ENCODE results near the gene SHISAL1.

Gene SHISAL1

DNA sequence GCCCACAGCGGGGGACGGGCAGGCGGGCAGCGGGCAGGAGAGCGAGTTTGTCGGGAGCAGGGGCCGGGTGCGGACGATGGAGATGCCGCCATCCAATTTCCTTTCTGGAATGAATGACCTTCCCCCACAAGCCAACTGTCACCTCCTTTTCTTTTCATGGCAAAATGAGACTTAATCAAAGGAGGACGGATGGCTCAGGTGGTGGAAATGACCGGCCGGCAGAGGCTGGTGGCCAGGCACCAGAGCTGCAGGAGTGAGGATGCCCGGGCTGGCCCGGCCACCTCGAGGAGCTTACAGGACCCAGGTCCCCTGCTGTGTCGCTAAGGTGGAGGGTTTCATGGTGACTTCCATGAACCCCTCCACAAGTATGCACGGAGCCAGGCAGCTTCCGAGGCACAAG, 11.7 kb downstream of the SHISAL1 start:
- H3K4me3 ChIP-seq (ENCODE audit: low read length) = no peak overlapping the region
- TF ChIP-seq, protein P1, sequence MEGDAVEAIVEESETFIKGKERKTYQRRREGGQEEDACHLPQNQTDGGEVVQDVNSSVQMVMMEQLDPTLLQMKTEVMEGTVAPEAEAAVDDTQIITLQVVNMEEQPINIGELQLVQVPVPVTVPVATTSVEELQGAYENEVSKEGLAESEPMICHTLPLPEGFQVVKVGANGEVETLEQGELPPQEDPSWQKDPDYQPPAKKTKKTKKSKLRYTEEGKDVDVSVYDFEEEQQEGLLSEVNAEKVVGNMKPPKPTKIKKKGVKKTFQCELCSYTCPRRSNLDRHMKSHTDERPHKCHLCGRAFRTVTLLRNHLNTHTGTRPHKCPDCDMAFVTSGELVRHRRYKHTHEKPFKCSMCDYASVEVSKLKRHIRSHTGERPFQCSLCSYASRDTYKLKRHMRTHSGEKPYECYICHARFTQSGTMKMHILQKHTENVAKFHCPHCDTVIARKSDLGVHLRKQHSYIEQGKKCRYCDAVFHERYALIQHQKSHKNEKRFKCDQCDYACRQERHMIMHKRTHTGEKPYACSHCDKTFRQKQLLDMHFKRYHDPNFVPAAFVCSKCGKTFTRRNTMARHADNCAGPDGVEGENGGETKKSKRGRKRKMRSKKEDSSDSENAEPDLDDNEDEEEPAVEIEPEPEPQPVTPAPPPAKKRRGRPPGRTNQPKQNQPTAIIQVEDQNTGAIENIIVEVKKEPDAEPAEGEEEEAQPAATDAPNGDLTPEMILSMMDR (IDR thresholded peaks at IDR 0.05; ENCODE audit: low read depth, low read length) = no peak
- TF ChIP-seq EZH2phosphoT487 (IDR thresholded peaks at IDR 0.05; ENCODE audit: low read depth) = no peak
- no peaks in the 10 kb centered on the region for H3K4me1 ChIP-seq (ENCODE audit: low read length)
- H3K9me3 ChIP-seq (ENCODE audit: insufficient read depth, low read length) = no peaks in the 10 kb centered on the region
- no peak overlapping the region for H3K27ac ChIP-seq (ENCODE audit: low read length)
- peaks cover 9% of the 10 kb centered on the region; the same call in 1 of the 2 replicates for H3K27me3 ChIP-seq (ENCODE audit: low read depth, low read length)
- no peaks in the 10 kb centered on the region for H3K79me2 ChIP-seq (ENCODE audit: low read length)
- H2AFZ ChIP-seq (ENCODE audit: low read depth, low read length) = no peak overlapping the region
- H4K20me1 ChIP-seq (ENCODE audit: insufficient read depth, low read length) = 0 out of 2 replicates have a peak, but pooled peaks cover 4% of the 10 kb centered on the region
- H3K9ac ChIP-seq (ENCODE audit: low read length) = no peak overlapping the region
- no peak overlapping the region for H3K4me2 ChIP-seq (ENCODE audit: low read length)
- no peaks in the 10 kb centered on the region for H3K36me3 ChIP-seq (replicated peaks; ENCODE audit: low read depth, low read length)

DNA sequence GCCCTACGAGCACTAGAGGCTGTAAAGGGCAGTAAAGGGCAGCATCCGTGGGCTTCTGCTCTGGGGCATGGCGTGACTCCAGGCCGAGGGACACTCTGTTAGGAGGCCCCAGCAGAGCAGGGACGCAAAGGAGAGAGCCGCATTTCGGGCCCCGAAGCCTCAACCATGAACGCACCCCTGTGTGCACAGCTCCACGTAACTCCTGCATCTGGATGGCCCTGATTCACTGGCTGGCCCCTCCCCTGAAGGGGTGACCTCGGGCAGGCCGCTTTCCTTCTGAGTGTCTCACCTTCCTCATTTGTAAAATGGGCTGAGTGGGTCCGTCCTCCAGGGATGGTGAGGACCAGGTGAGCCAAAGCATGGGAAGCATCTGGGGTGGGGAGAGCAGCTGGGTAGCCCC, 13.6 kb downstream of the SHISAL1 start:
- Histone ChIP-seq H3K27me3 (ENCODE audit: low read depth, low read length) (peaks cover 18% of the 10 kb centered on the region), H3K9ac (ENCODE audit: low read length) (no peak overlapping the region), H2AFZ (ENCODE audit: low read depth, low read length) (no peak overlapping the region)

DNA sequence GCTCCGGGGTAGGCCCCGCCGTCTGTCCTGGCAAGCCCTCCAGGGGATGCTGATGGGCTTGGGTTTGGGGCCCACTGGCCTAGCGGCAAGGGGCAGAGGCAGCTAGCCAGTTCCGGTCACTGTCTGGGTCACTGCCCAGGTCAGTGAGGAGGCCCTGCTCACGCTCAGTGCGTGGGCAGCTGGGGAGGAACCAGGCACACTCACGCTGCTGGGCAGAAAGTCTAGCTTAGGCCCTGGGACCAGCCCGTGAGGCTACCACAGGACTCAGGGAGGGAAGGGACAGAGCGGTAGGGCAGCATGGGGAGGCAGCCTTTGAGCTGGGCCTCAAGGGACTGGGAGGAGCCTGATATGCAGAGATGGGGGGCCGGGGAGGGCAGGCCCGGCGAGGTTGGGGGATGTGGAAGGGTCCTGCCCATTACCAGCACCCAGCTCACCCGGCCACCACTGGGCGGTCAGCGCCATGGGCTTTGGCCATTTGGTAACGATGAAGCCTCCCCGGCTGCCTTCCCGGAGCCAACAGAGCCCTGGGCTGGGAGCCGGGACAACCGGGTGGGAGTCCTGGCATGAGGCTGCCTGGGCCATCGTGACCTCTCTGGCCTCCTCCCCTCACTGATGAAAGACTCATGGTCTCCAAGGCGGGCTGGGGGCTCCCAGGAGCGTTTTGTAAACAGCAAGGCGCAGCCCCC, 14.2 kb downstream of the SHISAL1 start:
- no peak overlapping the region for H3K4me2 ChIP-seq (ENCODE audit: low read length)
- H3K9me3 ChIP-seq (ENCODE audit: insufficient read depth, low read length) = peaks cover 3% of the 10 kb centered on the region; the same call in 1 of the 2 replicates
- no peak overlapping the region for H3K4me3 ChIP-seq (ENCODE audit: low read length)
- H3K4me1 ChIP-seq (ENCODE audit: low read length) = no peaks in the 10 kb centered on the region
- no peak overlapping the region for H3K27ac ChIP-seq (ENCODE audit: low read length)
- no peak overlapping the region for H2AFZ ChIP-seq (ENCODE audit: low read depth, low read length)
- TF ChIP-seq EZH2phosphoT487 (IDR thresholded peaks at IDR 0.05; ENCODE audit: low read depth) = no peak
- TF ChIP-seq, protein P1 (IDR thresholded peaks at IDR 0.05; ENCODE audit: low read depth, low read length) = no peak
- H3K79me2 ChIP-seq (ENCODE audit: low read length) = no peaks in the 10 kb centered on the region
- peaks cover 18% of the 10 kb centered on the region for H3K27me3 ChIP-seq (ENCODE audit: low read depth, low read length)
- H3K9ac ChIP-seq (ENCODE audit: low read length) = no peak overlapping the region
- no peaks in the 10 kb centered on the region for H3K36me3 ChIP-seq (replicated peaks; ENCODE audit: low read depth, low read length)
- no peaks in the 10 kb centered on the region for H4K20me1 ChIP-seq (ENCODE audit: insufficient read depth, low read length)

More for the DNA sequence above, 13.6 kb downstream of the SHISAL1 start:
- Histone ChIP-seq H3K9me3 (ENCODE audit: insufficient read depth, low read length) (no peaks in the 10 kb centered on the region), H3K4me2 (ENCODE audit: low read length) (no peak overlapping the region), H3K36me3 (replicated peaks; ENCODE audit: low read depth, low read length) (no peaks in the 10 kb centered on the region), H4K20me1 (ENCODE audit: insufficient read depth, low read length) (no peaks in the 10 kb centered on the region), H3K4me1 (ENCODE audit: low read length) (no peaks in the 10 kb centered on the region), H3K27ac (ENCODE audit: low read length) (no peak overlapping the region), H3K4me3 (ENCODE audit: low read length) (no peak overlapping the region), H3K79me2 (ENCODE audit: low read length) (no peaks in the 10 kb centered on the region)
- TF ChIP-seq EZH2phosphoT487 (IDR thresholded peaks at IDR 0.05; ENCODE audit: low read depth) = no peak
- TF ChIP-seq, protein P1 (IDR thresholded peaks at IDR 0.05; ENCODE audit: low read depth, low read length) = no peak

DNA sequence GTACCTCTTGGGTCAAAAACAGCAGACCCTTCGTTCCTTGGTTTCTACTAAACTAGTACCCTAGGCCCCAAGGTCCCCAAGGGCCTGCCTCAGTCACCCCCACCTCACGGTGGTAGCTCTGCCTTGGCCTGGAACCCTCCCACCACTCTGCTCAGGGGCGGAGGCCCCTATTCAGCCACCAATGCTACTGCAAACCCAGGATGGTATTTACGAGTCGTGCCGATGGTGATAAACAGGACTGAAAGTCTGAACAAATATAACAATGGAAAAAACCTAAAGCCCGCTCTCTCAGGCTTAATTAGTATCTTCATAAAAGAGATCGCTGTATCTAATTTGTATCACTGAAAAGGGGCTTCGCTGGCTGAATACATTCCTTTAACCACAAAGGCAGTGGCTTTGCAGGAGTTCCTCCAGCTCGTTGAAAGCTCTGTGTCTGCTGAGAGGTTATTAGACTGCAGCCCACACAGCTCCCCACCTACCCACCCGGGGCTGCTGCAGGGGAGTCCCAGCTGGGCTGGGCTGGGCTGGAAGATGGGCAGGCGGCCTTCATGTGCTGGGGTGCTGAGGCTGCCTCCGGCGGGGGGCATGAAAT, 15.2 kb downstream of the SHISAL1 start:
- TF ChIP-seq, protein P1 (IDR thresholded peaks at IDR 0.05; ENCODE audit: low read depth, low read length) = no peak
- no peaks in the 10 kb centered on the region for H3K36me3 ChIP-seq (replicated peaks; ENCODE audit: low read depth, low read length)
- no peak overlapping the region for H2AFZ ChIP-seq (ENCODE audit: low read depth, low read length)
- peaks cover 18% of the 10 kb centered on the region for H3K27me3 ChIP-seq (ENCODE audit: low read depth, low read length)
- H3K9me3 ChIP-seq (ENCODE audit: insufficient read depth, low read length) = peaks cover 3% of the 10 kb centered on the region; the same call in 1 of the 2 replicates
- H3K4me2 ChIP-seq (ENCODE audit: low read length) = no peak overlapping the region
- H3K27ac ChIP-seq (ENCODE audit: low read length) = no peak overlapping the region
- H3K4me3 ChIP-seq (ENCODE audit: low read length) = no peak overlapping the region
- no peaks in the 10 kb centered on the region for H3K79me2 ChIP-seq (ENCODE audit: low read length)
- H3K9ac ChIP-seq (ENCODE audit: low read length) = no peak overlapping the region
- H4K20me1 ChIP-seq (ENCODE audit: insufficient read depth, low read length) = no peaks in the 10 kb centered on the region
- H3K4me1 ChIP-seq (ENCODE audit: low read length) = no peaks in the 10 kb centered on the region

All from OCI-LY3 (cell line).